ENCODE results near the gene SIAH2.

SIAH2 gene

DNA sequence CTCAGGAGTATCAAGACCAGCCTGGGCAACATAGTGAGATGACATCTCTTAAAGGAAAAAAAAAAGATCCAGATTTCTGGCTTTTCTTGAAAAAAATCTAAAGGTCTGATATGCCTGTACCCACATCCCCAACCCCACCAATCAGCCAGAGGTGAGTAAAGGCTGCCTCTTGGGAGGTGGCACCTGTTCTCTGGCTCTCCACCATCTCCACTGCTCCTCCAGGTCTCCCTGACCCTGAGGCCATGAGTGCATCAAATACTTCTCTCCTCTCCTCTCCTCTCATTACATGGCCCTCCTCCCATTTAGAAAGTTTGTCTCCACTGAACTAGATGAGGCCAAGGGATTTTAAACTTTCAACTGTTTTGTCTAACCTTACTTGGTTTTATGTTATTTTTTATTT is 5.2 kb downstream of the SIAH2 start:
- Histone ChIP-seq H3K27ac (ENCODE audit: low read length) (no peak overlapping the region), H3F3A (ENCODE audit: insufficient read depth, low read length) (peaks cover 4% of the 10 kb centered on the region; the same call in 1 of the 2 replicates), H3K9me2 (replicated peaks; ENCODE audit: insufficient read depth, low read length) (no peaks in the 10 kb centered on the region), H3K4me3 (ENCODE audit: low read length) (no peak overlapping the region), H3K4me2 (ENCODE audit: low read depth, low read length) (no peak overlapping the region), H3K4me1 (ENCODE audit: low read length) (peaks cover 25% of the 10 kb centered on the region; the same call in 1 of the 2 replicates), H2AFZ (ENCODE audit: low read length) (no peak overlapping the region), H4K20me1 (ENCODE audit: insufficient read depth, low read length) (peaks cover 34% of the 10 kb centered on the region), H3K9ac (ENCODE audit: low read length) (no peak overlapping the region), H3K36me3 (replicated peaks; ENCODE audit: insufficient read depth, low read length) (no peaks in the 10 kb centered on the region; the same call in 1 of the 2 replicates), H3K79me2 (ENCODE audit: low read length) (peaks cover 95% of the 10 kb centered on the region), H3K9me3 (replicated peaks; ENCODE audit: insufficient read depth, low read length) (no peaks in the 10 kb centered on the region), H3K27me3 (replicated peaks; ENCODE audit: insufficient read depth, low read length) (no peaks in the 10 kb centered on the region)
- TF ChIP-seq EZH2 (optimal IDR thresholded peaks at IDR 0.05; ENCODE audit: low read depth, low read length) = no peak
- TF ChIP-seq EZH2phosphoT487 (IDR thresholded peaks at IDR 0.05; ENCODE audit: low read length) = no peak
- TF ChIP-seq, protein P1, sequence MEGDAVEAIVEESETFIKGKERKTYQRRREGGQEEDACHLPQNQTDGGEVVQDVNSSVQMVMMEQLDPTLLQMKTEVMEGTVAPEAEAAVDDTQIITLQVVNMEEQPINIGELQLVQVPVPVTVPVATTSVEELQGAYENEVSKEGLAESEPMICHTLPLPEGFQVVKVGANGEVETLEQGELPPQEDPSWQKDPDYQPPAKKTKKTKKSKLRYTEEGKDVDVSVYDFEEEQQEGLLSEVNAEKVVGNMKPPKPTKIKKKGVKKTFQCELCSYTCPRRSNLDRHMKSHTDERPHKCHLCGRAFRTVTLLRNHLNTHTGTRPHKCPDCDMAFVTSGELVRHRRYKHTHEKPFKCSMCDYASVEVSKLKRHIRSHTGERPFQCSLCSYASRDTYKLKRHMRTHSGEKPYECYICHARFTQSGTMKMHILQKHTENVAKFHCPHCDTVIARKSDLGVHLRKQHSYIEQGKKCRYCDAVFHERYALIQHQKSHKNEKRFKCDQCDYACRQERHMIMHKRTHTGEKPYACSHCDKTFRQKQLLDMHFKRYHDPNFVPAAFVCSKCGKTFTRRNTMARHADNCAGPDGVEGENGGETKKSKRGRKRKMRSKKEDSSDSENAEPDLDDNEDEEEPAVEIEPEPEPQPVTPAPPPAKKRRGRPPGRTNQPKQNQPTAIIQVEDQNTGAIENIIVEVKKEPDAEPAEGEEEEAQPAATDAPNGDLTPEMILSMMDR (IDR thresholded peaks at IDR 0.05; ENCODE audit: low read length) = no peak
- DNase-seq = no peak

DNA sequence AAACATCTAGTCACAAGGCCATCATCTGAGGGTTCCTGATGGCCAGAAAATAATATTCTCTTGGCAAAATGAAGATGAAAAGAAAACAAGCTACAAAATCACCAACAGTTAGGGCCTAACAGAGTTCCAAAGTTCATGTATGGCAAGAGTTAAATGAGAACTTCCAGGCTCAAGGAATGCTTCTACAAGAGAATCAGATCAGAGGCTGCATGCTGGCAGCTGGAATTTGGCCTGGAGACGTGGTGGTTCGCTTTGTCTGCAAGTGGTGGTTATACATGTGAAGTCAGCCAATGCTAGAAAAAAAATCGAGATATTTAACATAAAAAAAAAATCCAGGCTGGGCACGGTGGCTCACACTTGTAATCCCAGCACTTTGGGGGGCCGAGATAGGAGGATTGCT is 5.6 kb downstream of the SIAH2 start:
- Histone ChIP-seq H2AFZ (ENCODE audit: low read length) (no peak overlapping the region), H4K20me1 (ENCODE audit: insufficient read depth, low read length) (peaks cover 37% of the 10 kb centered on the region), H3K9me3 (replicated peaks; ENCODE audit: insufficient read depth, low read length) (no peaks in the 10 kb centered on the region), H3K4me3 (ENCODE audit: low read length) (no peak overlapping the region), H3K79me2 (ENCODE audit: low read length) (peaks cover 98% of the 10 kb centered on the region), H3K27me3 (replicated peaks; ENCODE audit: insufficient read depth, low read length) (no peaks in the 10 kb centered on the region), H3F3A (ENCODE audit: insufficient read depth, low read length) (peaks cover 4% of the 10 kb centered on the region; the same call in 1 of the 2 replicates), H3K36me3 (replicated peaks; ENCODE audit: insufficient read depth, low read length) (no peaks in the 10 kb centered on the region; the same call in 1 of the 2 replicates), H3K4me2 (ENCODE audit: low read depth, low read length) (no peak overlapping the region), H3K9ac (ENCODE audit: low read length) (no peak overlapping the region), H3K9me2 (replicated peaks; ENCODE audit: insufficient read depth, low read length) (no peaks in the 10 kb centered on the region), H3K4me1 (ENCODE audit: low read length) (peaks cover 28% of the 10 kb centered on the region; the same call in 1 of the 2 replicates), H3K27ac (ENCODE audit: low read length) (no peak overlapping the region)
- no peak for DNase-seq
- no peak for TF ChIP-seq EZH2phosphoT487 (IDR thresholded peaks at IDR 0.05; ENCODE audit: low read length)
- TF ChIP-seq, protein P1 (IDR thresholded peaks at IDR 0.05; ENCODE audit: low read length) = no peak
- no peak for TF ChIP-seq EZH2 (optimal IDR thresholded peaks at IDR 0.05; ENCODE audit: low read depth, low read length)

DNA sequence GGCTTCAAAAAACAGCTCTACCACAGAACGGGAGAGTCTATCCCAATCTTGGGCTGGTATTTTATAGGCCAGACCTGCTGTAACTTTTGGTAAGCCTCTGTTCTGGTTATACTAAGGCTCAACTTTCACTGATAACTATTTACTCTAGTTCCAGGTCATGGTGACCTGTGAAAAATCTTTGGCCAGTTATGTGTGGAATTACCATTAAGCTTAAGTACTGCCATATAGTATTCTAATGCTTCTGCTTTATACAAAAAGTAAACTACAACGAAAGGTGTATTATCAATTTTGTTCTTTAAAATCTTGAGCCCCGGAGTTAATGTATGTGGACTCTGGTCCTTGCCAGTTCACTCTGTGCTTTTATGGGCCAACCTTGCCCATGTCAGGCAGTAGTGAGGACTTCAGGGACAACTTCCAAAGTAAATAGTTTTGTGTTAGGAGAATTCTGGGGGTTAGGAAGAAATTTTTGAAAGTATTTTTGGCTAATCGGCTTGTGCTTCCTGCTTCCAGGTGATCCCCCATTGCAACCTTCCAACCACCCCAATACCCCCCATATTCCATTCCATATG is 6.4 kb downstream of the SIAH2 start:
- H3F3A ChIP-seq (ENCODE audit: insufficient read depth, low read length) = peaks cover 4% of the 10 kb centered on the region; the same call in 1 of the 2 replicates
- no peaks in the 10 kb centered on the region for H3K9me3 ChIP-seq (replicated peaks; ENCODE audit: insufficient read depth, low read length)
- peaks cover 28% of the 10 kb centered on the region; the same call in 1 of the 2 replicates for H3K4me1 ChIP-seq (ENCODE audit: low read length)
- no peaks in the 10 kb centered on the region for H3K27me3 ChIP-seq (replicated peaks; ENCODE audit: insufficient read depth, low read length)
- no peak overlapping the region for H3K27ac ChIP-seq (ENCODE audit: low read length)
- no peak overlapping the region for H3K4me2 ChIP-seq (ENCODE audit: low read depth, low read length)
- no peaks in the 10 kb centered on the region for H3K9me2 ChIP-seq (replicated peaks; ENCODE audit: insufficient read depth, low read length)
- H2AFZ ChIP-seq (ENCODE audit: low read length) = no peak overlapping the region
- TF ChIP-seq, protein P1 (IDR thresholded peaks at IDR 0.05; ENCODE audit: low read length) = no peak
- no peak for TF ChIP-seq EZH2 (optimal IDR thresholded peaks at IDR 0.05; ENCODE audit: low read depth, low read length)
- no peak overlapping the region for H3K9ac ChIP-seq (ENCODE audit: low read length)
- H3K79me2 ChIP-seq (ENCODE audit: low read length) = peaks cover 98% of the 10 kb centered on the region
- no peak overlapping the region for H3K4me3 ChIP-seq (ENCODE audit: low read length)
- no peaks in the 10 kb centered on the region; the same call in 1 of the 2 replicates for H3K36me3 ChIP-seq (replicated peaks; ENCODE audit: insufficient read depth, low read length)
- no peak for DNase-seq
- peaks cover 43% of the 10 kb centered on the region for H4K20me1 ChIP-seq (ENCODE audit: insufficient read depth, low read length)

Measured in MM.1S (cell line).